Type B pancreatic cell (in vitro differentiated cells): Measurements from ENCODE around the gene ERGIC2. TPM values are rescaled to one million over a fixed set of nuclear protein-coding genes. Genes with fewer than 3 reads are reported as not detected.
"Not testable (repeated sequence)": the region's sequence is repeated elsewhere in the genome, so short reads cannot be mapped to it uniquely, and the experiment has no call there.

Experiments used
- DNase-seq: peaks from one replicate; pipeline ENCODE4 v3.0.0; 2021; ENCODE audit warnings: mixed read lengths; ENCODE audit not compliant: unreplicated experiment; ENCODE audit errors: extremely low spot score
- H3K27ac Mint-ChIP-seq: 2 replicates; pipeline ENCODE4 v1.8.0; 2021; ENCODE audit warnings: mild to moderate bottlenecking, mixed read lengths
- H3K27me3 Mint-ChIP-seq: 2 replicates; pipeline ENCODE4 v1.8.0; 2021; ENCODE audit warnings: mixed read lengths
- H3K36me3 Mint-ChIP-seq: 2 replicates; pipeline ENCODE4 v1.8.0; 2021; ENCODE audit warnings: mixed read lengths
- H3K4me1 Mint-ChIP-seq: one replicate; pipeline ENCODE4 v1.8.0; 2021; ENCODE audit warnings: mixed read lengths; ENCODE audit not compliant: unreplicated experiment
- H3K4me3 Mint-ChIP-seq: 2 replicates; pipeline ENCODE4 v1.8.0; 2021; ENCODE audit warnings: mild to moderate bottlenecking, mixed read lengths
- H3K9me3 Mint-ChIP-seq: 2 replicates; pipeline ENCODE4 v1.8.0; 2021; ENCODE audit warnings: mixed read lengths
- total RNA-seq: library from RNA; stranded (reverse); gene quantifications from 2 replicates; pipeline ENCODE4 v1.2.1, GENCODE V29; 2021; ENCODE audit warnings: low replicate concordance
- TF ChIP-seq, protein P1 (sequence below): fragments of 200-600 bp; sonication (generic); conservative IDR thresholded peaks from 2 replicates; pipeline ENCODE4 v1.5.0; 2021; ENCODE audit warnings: antibody characterized with exemption, mild to moderate bottlenecking

ERGIC2 gene
- total RNA-seq, 1 donor from 2014 or later, result 76.3 TPM

DNA sequence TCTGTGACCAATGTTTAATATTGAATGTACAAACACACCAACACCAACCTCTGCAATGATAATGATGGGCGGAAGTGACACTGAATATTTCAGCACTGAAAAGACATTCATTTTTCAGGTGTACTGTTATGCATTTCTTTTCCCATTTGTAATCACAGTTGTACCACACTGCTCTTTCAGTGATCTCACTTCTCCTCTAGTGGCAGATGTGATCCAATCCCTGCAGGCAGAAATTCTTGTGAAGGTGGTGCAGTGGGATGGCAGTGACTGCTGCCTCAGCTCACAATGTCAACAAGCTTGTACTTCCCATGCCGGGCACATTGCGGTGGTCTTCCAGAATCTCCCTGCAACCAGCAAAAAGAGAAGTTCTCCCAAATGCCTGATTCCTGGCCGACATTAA lies 23.0 kb upstream of the ERGIC2 start:
- no peaks in the 10 kb centered on the region for H3K9me3 Mint-ChIP-seq
- no peaks in the 10 kb centered on the region for H3K36me3 Mint-ChIP-seq
- no peaks in the 10 kb centered on the region for H3K27me3 Mint-ChIP-seq
- no peak overlapping the region for H3K27ac Mint-ChIP-seq
- no peaks in the 10 kb centered on the region for H3K4me1 Mint-ChIP-seq
- no peak overlapping the region for H3K4me3 Mint-ChIP-seq
- DNase-seq, result no peak
- TF ChIP-seq, protein P1, sequence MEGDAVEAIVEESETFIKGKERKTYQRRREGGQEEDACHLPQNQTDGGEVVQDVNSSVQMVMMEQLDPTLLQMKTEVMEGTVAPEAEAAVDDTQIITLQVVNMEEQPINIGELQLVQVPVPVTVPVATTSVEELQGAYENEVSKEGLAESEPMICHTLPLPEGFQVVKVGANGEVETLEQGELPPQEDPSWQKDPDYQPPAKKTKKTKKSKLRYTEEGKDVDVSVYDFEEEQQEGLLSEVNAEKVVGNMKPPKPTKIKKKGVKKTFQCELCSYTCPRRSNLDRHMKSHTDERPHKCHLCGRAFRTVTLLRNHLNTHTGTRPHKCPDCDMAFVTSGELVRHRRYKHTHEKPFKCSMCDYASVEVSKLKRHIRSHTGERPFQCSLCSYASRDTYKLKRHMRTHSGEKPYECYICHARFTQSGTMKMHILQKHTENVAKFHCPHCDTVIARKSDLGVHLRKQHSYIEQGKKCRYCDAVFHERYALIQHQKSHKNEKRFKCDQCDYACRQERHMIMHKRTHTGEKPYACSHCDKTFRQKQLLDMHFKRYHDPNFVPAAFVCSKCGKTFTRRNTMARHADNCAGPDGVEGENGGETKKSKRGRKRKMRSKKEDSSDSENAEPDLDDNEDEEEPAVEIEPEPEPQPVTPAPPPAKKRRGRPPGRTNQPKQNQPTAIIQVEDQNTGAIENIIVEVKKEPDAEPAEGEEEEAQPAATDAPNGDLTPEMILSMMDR, result no peak

DNA sequence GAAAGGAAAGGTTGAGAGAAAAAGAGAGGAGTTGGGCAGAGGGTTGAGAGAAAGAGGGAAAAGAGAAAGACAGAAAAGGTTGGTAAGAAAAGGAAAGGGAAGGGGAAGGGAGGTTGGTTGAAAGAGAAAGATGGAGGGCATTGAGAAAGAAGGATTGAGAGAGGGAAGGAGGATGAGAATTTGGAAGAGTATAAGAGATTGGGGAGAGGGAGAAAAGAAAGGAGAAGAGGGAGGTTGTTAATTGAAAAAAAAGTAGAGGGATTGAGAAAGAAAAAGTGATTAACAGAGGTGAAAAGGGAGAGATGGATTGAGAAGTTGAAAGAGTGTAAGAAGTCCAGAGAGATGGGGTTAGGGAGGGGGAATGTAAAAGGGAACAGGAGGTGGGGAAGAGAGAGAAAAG lies 21.5 kb upstream of the ERGIC2 start:
- Mint-ChIP-seq H3K9me3 (no peaks in the 10 kb centered on the region), H3K36me3 (no peaks in the 10 kb centered on the region), H3K4me1 (no peaks in the 10 kb centered on the region), H3K4me3 (no peak overlapping the region), H3K27me3 (no peaks in the 10 kb centered on the region), H3K27ac (no peak overlapping the region)
- DNase-seq, result no peak
- TF ChIP-seq, protein P1, result no peak

DNA sequence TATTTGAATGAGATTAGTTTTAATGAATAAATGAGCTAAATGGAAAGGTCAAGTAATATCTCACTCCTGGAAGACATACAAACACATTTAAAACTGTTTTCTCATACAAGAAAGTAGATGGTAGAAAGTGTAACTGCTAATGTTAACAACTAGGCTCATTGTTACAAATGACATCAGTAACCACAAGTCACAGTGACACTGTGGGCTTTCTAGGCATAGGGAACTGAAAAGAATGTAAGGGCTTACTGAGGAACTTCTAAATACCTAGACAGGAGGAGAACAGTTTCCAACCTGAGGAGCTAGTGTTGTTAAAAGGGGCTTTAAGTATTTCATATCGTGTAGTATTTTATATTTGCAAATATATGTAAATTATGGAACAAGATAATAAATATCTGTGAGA lies 17.5 kb upstream of the ERGIC2 start:
- Mint-ChIP-seq H3K4me3 (no peak overlapping the region), H3K27ac (no peak overlapping the region), H3K36me3 (no peaks in the 10 kb centered on the region), H3K9me3 (no peaks in the 10 kb centered on the region), H3K27me3 (no peaks in the 10 kb centered on the region), H3K4me1 (no peaks in the 10 kb centered on the region)
- no peak for DNase-seq
- TF ChIP-seq, protein P1, result no peak

DNA sequence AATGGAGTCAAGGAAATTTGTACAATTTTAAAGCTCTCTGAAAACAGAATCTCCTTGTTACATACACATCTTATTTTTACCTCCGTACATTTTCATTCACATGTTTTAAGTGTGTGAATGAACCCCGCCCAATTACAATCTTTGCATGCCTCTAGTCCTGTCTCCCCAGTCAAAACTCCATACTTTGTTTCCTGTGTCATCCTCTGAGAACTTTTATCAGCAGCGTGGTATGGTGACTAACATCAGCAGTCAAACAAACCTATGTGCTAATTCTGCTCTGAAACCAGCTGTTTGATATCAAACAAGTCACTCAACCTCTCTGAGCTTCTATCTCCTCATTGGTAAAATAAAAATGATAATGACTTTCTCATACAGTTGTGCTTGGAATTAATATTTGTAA lies 15.8 kb upstream of the ERGIC2 start:
- Mint-ChIP-seq H3K4me1 (no peaks in the 10 kb centered on the region), H3K4me3 (no peak overlapping the region), H3K27me3 (no peaks in the 10 kb centered on the region), H3K36me3 (no peaks in the 10 kb centered on the region), H3K27ac (no peak overlapping the region), H3K9me3 (no peaks in the 10 kb centered on the region)
- TF ChIP-seq, protein P1, result no peak
- no peak for DNase-seq

DNA sequence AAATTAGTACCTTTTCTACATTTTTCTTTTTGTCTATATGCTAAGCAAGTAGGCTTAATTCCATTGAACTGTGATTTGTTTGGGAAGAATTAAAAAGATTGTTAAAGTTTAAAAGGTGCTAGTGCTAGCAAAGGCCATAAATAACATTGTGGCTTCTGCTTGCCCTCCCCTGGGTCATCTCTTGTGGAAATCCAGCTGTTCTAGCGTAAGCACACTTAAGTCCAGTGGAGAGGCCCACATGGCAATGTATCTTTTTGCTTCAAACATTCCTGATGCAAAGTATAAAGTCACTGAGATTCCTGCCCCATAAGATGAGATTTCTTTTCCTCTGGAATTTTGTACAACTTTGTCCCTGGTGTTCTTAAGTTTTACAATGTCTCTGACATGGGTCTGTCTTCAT lies 14.4 kb upstream of the ERGIC2 start:
- Mint-ChIP-seq H3K27ac (no peak overlapping the region), H3K27me3 (no peaks in the 10 kb centered on the region), H3K4me3 (no peak overlapping the region), H3K36me3 (no peaks in the 10 kb centered on the region), H3K4me1 (no peaks in the 10 kb centered on the region), H3K9me3 (no peaks in the 10 kb centered on the region)
- TF ChIP-seq, protein P1, result no peak
- no peak for DNase-seq

DNA sequence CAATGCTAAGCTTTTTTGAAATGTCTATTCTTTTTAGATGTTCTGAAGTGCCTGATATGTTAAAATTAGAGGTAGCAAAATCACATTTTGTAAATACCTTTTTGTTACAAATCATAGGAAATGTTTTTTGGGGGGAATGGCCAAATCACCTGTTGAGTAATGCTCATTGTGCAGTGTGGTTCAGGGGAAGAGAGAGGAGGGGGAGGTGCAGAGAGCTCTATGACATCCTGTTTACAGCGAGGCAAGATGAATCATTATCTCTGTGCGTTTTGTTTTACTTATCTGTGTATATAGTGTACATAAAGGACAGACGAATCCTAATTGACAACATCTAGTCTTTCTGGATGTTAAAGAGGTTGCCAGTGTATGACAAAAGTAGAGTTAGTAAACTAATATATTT lies 9.4 kb upstream of the ERGIC2 start:
- not testable (repeated sequence) for H3K4me3 Mint-ChIP-seq, H3K9me3 Mint-ChIP-seq, H3K36me3 Mint-ChIP-seq, H3K27ac Mint-ChIP-seq, H3K27me3 Mint-ChIP-seq, DNase-seq, H3K4me1 Mint-ChIP-seq
